Endothelial cell of umbilical vein (primary cell): Measurements from ENCODE around the gene ANAPC5. TPM values are rescaled to one million over a fixed set of nuclear protein-coding genes. Genes with fewer than 3 reads are reported as not detected.

ENCODE experiments used
- BruUV-seq: library from RNA; stranded (reverse); fragments of 400-500 nt; replicated peaks from 2 replicates; lab custom pipeline; 2021; lab: Mats Ljungman, UMichigan
- CTCF ChIA-PET: fragments of 300-600, 350-600 bp; sonication (Branson Sonifier 250); formaldehyde crosslinking; loops from one replicate; lab custom pipeline; 2021; ENCODE audit warnings: antibody characterized with exemption, inconsistent platforms; lab: Charles Lee
- POLR2A ChIA-PET: fragments of 300-600, 350-600 bp; sonication (Branson Sonifier 250); formaldehyde crosslinking; loops from one replicate; lab custom pipeline; 2021; ENCODE audit warnings: antibody characterized with exemption, inconsistent platforms; lab: Charles Lee
- DNase-seq: peaks from one replicate; pipeline ENCODE4 v3.0.0-alpha.2; 2011; ENCODE audit warnings: low read depth, low spot score
- FAIRE-seq: peaks from 2 replicates; lab custom pipeline; 2011; peaks lifted over from hg19 to GRCh38; lab: Jason Lieb, UNC
- H2AFZ ChIP-seq: 2 replicates; pipeline ENCODE4 v1.6.0; 2012; ENCODE audit warnings: low read depth, low read length, control low read depth, inconsistent platforms
- H3K27ac ChIP-seq: 2 replicates; pipeline ENCODE4 v1.5.1; 2011; ENCODE audit warnings: low read depth, mild to moderate bottlenecking, control low read depth, low read length, moderate library complexity; ENCODE audit not compliant: insufficient read depth
- H3K27me3 ChIP-seq, 2 experiments: 2 replicates each; pipeline versions ENCODE4 v1.6.0 to v1.6.1; 2011; ENCODE audit warnings: low read length in 2 of 2, mixed read lengths in 1 of 2; ENCODE audit not compliant: control insufficient read depth in 2 of 2, insufficient read depth in 2 of 2
- H3K36me3 ChIP-seq, 2 experiments: 2 replicates in 1 of 2; 3 replicates in 1 of 2; pipeline ENCODE4 v1.5.1; 2011; ENCODE audit warnings: low read length in 2 of 2, mild to moderate bottlenecking in 1 of 2, moderate library complexity in 1 of 2; ENCODE audit not compliant: control insufficient read depth in 2 of 2, insufficient read depth in 2 of 2; ENCODE audit errors: extremely low read depth in 1 of 2
- H3K4me1 ChIP-seq: 3 replicates; pipeline ENCODE4 v1.5.1; 2011; ENCODE audit warnings: mild to moderate bottlenecking, low read length; ENCODE audit not compliant: control insufficient read depth, insufficient read depth; ENCODE audit errors: extremely low read depth
- H3K4me2 ChIP-seq: 2 replicates; pipeline ENCODE4 v1.6.1; 2011; ENCODE audit warnings: low read length, control low read depth, mixed read lengths; ENCODE audit not compliant: insufficient read depth
- H3K4me3 ChIP-seq, 3 experiments: fragments of 200-600 bp in 1 of 3; sonication (generic), shearing (Covaris generic) in 1 of 3; replicated peaks in 1 of 3; 2 replicates each; pipeline ENCODE4 v1.5.1; 2011 to 2016; ENCODE audit warnings: control low read depth in 3 of 3, low read length in 3 of 3, mild to moderate bottlenecking in 2 of 3, inconsistent platforms in 1 of 3, low read depth in 1 of 3, moderate library complexity in 1 of 3; ENCODE audit not compliant: insufficient read depth in 1 of 3
- H3K79me2 ChIP-seq: 2 replicates; pipeline ENCODE4 v1.6.0; 2012; ENCODE audit warnings: low read length, inconsistent platforms; ENCODE audit not compliant: control insufficient read depth, insufficient read depth
- H3K9ac ChIP-seq: replicated peaks from 2 replicates; pipeline ENCODE3; 2011; ENCODE audit warnings: low read length, control low read depth; ENCODE audit not compliant: insufficient read depth; ENCODE audit errors: extremely low read depth
- H3K9me1 ChIP-seq: replicated peaks from 3 replicates; pipeline ENCODE4 v1.6.0; 2011; ENCODE audit warnings: mild to moderate bottlenecking, low read length; ENCODE audit not compliant: control insufficient read depth, insufficient read depth; ENCODE audit errors: extremely low read depth
- H3K9me3 ChIP-seq: replicated peaks from 2 replicates; pipeline ENCODE4 v1.5.1; 2012; ENCODE audit warnings: low read length, inconsistent platforms; ENCODE audit not compliant: control insufficient read depth, insufficient read depth
- H4K20me1 ChIP-seq: replicated peaks from 2 replicates; pipeline ENCODE3; 2011; ENCODE audit warnings: mild to moderate bottlenecking, low read length; ENCODE audit not compliant: control insufficient read depth, insufficient read depth; ENCODE audit errors: extremely low read depth
- EZH2 ChIP-seq: IDR thresholded peaks from 2 replicates; pipeline ENCODE4 v1.6.1; 2012; ENCODE audit warnings: borderline replicate concordance, low read depth, mild to moderate bottlenecking, moderate library complexity, low read length, inconsistent platforms; ENCODE audit not compliant: severe bottlenecking
- FOS ChIP-seq: IDR thresholded peaks from 2 replicates; pipeline ENCODE4 v1.6.1; 2011; ENCODE audit warnings: mild to moderate bottlenecking, low read length, moderate library complexity, borderline replicate concordance; ENCODE audit not compliant: insufficient read depth
- GATA2 ChIP-seq: IDR thresholded peaks from 2 replicates; pipeline ENCODE4 v1.7.0; 2011; ENCODE audit warnings: low read depth, mild to moderate bottlenecking, moderate library complexity, mixed read lengths, low read length; ENCODE audit not compliant: insufficient read length, insufficient read depth
- JUN ChIP-seq: IDR thresholded peaks from 2 replicates; pipeline ENCODE4 v1.6.1; 2011; ENCODE audit warnings: borderline replicate concordance, low read depth; ENCODE audit not compliant: insufficient read length, insufficient read depth
- MAX ChIP-seq: IDR thresholded peaks from 2 replicates; pipeline ENCODE4 v1.6.1; 2011; ENCODE audit not compliant: insufficient read depth, insufficient read length
- MYC ChIP-seq: IDR thresholded peaks from one replicate; pipeline ENCODE4 v1.6.1; 2011; ENCODE audit warnings: mild to moderate bottlenecking, low read depth, low read length
- POLR2A ChIP-seq: IDR thresholded peaks from 2 replicates; pipeline ENCODE4 v1.6.1; 2012; ENCODE audit warnings: low read depth, mild to moderate bottlenecking, control low read depth, low read length
- POLR2AphosphoS5 ChIP-seq: IDR thresholded peaks from 2 replicates; pipeline ENCODE4 v1.6.1; 2012; ENCODE audit warnings: low read depth, mild to moderate bottlenecking, control low read depth, low read length, moderate library complexity; ENCODE audit not compliant: insufficient read depth
- dilution Hi-C: fragments of 300-500 bp; cut with MboI; formaldehyde crosslinking; loops from one replicate; pipeline ENCODE4 v1.15.0; 2019; ENCODE audit warnings: low sequenced_read_pairs; ENCODE audit not compliant: extremely low pct_ligation_motif_present
- intact Hi-C: fragments of 100-400 bp; cut with micrococcal nuclease; formaldehyde crosslinking; loops from one replicate; pipeline ENCODE4 v1.10.0; 2022
- polyA plus RNA-seq, 4 experiments: library from polyadenylated mRNA; depleted of rRNA in 3 of 4; stranded (reverse) in 3 of 4; unstranded in 1 of 4; fragments of >200 nt; gene quantifications; 2 replicates each; pipeline versions ENCODE4 v1.2.1 to v1.2.3, GENCODE V29; 2011 to 2012; ENCODE audit warnings: missing spikeins in 1 of 4
- total RNA-seq: library from RNA; stranded (reverse); gene quantifications from 2 replicates; pipeline ENCODE4 v1.2.3, GENCODE V29; 2021
- TF ChIP-seq, protein P1 (sequence below), 2 donors: IDR thresholded peaks; 1 replicate in 1 of 2; 2 replicates in 1 of 2; pipeline ENCODE4 v1.5.1; 2011; ENCODE audit warnings: low read length in 2 of 2, mild to moderate bottlenecking in 2 of 2, moderate library complexity in 2 of 2, control low read depth in 1 of 2, inconsistent platforms in 1 of 2, low read depth in 1 of 2; ENCODE audit not compliant: insufficient read depth in 1 of 2; ENCODE audit errors: extremely low read depth in 1 of 2

The ANAPC5 gene
- total and polyA plus RNA-seq, 2 donors (not counting 3 experiments of a cell fraction or from before 2014, with no cell fraction given) = 133 to 168 TPM

DNA sequence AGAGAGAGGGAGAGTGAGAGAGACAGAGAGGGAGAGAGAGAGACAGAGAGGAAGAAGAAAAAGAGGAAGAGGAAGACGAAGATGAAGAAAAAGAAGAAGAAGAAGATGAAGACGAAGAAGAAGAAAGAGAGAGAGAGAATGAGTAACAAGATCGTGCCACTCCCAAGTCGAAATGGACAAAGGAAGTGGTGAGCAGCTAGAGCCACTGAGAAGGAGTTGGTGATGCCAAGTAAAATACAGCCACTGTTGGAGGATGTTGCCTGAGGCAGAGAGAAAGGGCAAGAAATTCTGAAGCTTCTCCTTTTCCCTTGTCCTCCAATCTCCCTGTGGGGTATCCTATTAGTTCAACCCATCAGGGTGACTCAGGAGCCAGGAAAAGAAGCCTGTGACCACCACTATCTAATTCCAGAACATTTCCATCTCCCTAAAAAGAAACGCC, 12.5 kb upstream of the ANAPC5 start:
- no peak for DNase-seq
- H2AFZ ChIP-seq = no peak overlapping the region
- no peaks in the 10 kb centered on the region for H3K36me3 ChIP-seq
- no TSS peak for BruUV-seq
- peak; percentile 24 for FAIRE-seq
- POLR2A ChIA-PET = no interaction called here
- H3K27ac ChIP-seq = no peak overlapping the region
- no peaks in the 10 kb centered on the region for H3K4me1 ChIP-seq
- peaks cover 10 to 18% of the 10 kb centered on the region in 2 experiments for H3K27me3 ChIP-seq
- intact Hi-C loops = no loop called here
- no peak overlapping the region for H3K4me2 ChIP-seq
- no peak overlapping the region for H3K9ac ChIP-seq
- H4K20me1 ChIP-seq = no peaks in the 10 kb centered on the region
- H3K79me2 ChIP-seq = no peaks in the 10 kb centered on the region
- no peak for TF ChIP-seq GATA2
- no peaks in the 10 kb centered on the region for H3K9me1 ChIP-seq
- H3K9me3 ChIP-seq = no peaks in the 10 kb centered on the region
- H3K4me3 ChIP-seq = no peak overlapping the region
- dilution Hi-C loops = no loop called here
- CTCF ChIA-PET = interaction anchor here (1.0 to 1.4 kb wide), 3 partner anchors 13 to 36 kb away, joined by 3 read pairs; partner anchors contain the start of gene ANAPC5

- no peaks in the 10 kb centered on the region for H4K20me1 ChIP-seq
- H3K9ac ChIP-seq = no peak overlapping the region
- CTCF ChIA-PET = interaction anchor here (0.6 to 1.2 kb wide), 4 partner anchors 13 to 32 kb away, joined by 3 to 5 read pairs (median 4); no protein-coding TSS in a partner anchor
- no peak overlapping the region for H2AFZ ChIP-seq
- H3K4me2 ChIP-seq = no peak overlapping the region
- H3K79me2 ChIP-seq = no peaks in the 10 kb centered on the region
- H3K27ac ChIP-seq = no peak overlapping the region
- H3K4me3 ChIP-seq = no peak overlapping the region
- no peaks in the 10 kb centered on the region for H3K9me3 ChIP-seq
- POLR2A ChIA-PET = no interaction called here
- FAIRE-seq = no peak
- TF ChIP-seq FOS (no peak), POLR2A (no peak), GATA2 (no peak), MAX (no peak), MYC (no peak), POLR2AphosphoS5 (no peak), EZH2 (no peak), JUN (no peak)
- TF ChIP-seq, protein P1, sequence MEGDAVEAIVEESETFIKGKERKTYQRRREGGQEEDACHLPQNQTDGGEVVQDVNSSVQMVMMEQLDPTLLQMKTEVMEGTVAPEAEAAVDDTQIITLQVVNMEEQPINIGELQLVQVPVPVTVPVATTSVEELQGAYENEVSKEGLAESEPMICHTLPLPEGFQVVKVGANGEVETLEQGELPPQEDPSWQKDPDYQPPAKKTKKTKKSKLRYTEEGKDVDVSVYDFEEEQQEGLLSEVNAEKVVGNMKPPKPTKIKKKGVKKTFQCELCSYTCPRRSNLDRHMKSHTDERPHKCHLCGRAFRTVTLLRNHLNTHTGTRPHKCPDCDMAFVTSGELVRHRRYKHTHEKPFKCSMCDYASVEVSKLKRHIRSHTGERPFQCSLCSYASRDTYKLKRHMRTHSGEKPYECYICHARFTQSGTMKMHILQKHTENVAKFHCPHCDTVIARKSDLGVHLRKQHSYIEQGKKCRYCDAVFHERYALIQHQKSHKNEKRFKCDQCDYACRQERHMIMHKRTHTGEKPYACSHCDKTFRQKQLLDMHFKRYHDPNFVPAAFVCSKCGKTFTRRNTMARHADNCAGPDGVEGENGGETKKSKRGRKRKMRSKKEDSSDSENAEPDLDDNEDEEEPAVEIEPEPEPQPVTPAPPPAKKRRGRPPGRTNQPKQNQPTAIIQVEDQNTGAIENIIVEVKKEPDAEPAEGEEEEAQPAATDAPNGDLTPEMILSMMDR (IDR thresholded peaks at IDR 0.05; ENCODE audit: extremely low read depth in 1 of 2, insufficient read depth in 1 of 2, low read depth in 1 of 2, low read length in 2 of 2) = no peak
- H3K4me1 ChIP-seq = peaks cover 2% of the 10 kb centered on the region
- DNase-seq = no peak
- H3K9me1 ChIP-seq = no peaks in the 10 kb centered on the region
- no peaks in the 10 kb centered on the region for H3K36me3 ChIP-seq
- dilution Hi-C loops (no loop called here), intact Hi-C loops (no loop called here)
- peaks cover 0 to 2% of the 10 kb centered on the region in 2 experiments for H3K27me3 ChIP-seq
- BruUV-seq = no TSS peak
Measured at GRCh38 chr12:121358073-121358472, 5.9 kb upstream of the ANAPC5 start.
